Activated CD8-positive, alpha-beta memory T cell treated with anti-CD3 and anti-CD28 coated beads, Interleukin-2, amount 50 U/mL, for 48 hours (primary cell): ENCODE results near the gene NEURL2.
A peak's percentile ranks its signal among the peaks of the same experiment; 100 is the strongest.

Source experiments
- DNase-seq: peaks from one replicate; pipeline ENCODE4 v3.0.0-alpha.2; 2020

NEURL2 gene

GRCh38 chr20:45867136-45867818, 23.7 kb downstream of the NEURL2 start:
- no peak for DNase-seq

GRCh38 chr20:45866454-45866853, 24.6 kb downstream of the NEURL2 start:
- DNase-seq: no peak

- no peak for DNase-seq
Measured at GRCh38 chr20:45863543-45864470, 27.2 kb downstream of the NEURL2 start.

- no peak for DNase-seq
Measured at GRCh38 chr20:45861221-45862075, 29.6 kb downstream of the NEURL2 start.

GRCh38 chr20:45860560-45861220, 30.3 kb downstream of the NEURL2 start:
- no peak for DNase-seq

DNA sequence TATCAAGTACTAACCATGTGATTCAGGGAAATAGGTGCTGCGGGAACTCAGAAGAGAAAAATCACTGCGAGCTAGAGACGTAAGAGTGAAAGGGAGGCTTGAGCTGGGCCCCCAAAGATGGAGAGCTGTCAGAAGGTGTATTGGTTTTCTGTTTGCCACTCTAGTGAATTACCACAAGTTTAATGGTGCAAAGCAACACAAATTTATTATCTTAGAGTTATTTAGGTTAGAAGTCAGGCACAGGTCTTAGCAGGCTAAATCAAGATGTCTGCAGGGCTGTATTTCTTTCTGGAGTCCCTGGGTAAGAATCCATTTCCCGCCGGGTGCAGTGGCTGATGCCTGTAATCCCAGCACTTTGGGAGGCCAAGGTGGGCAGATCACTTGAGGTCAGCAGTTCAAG, 31.1 kb downstream of the NEURL2 start:
- DNase-seq: no peak

GRCh38 chr20:45857882-45858216, 33.2 kb downstream of the NEURL2 start:
- no peak for DNase-seq

DNA sequence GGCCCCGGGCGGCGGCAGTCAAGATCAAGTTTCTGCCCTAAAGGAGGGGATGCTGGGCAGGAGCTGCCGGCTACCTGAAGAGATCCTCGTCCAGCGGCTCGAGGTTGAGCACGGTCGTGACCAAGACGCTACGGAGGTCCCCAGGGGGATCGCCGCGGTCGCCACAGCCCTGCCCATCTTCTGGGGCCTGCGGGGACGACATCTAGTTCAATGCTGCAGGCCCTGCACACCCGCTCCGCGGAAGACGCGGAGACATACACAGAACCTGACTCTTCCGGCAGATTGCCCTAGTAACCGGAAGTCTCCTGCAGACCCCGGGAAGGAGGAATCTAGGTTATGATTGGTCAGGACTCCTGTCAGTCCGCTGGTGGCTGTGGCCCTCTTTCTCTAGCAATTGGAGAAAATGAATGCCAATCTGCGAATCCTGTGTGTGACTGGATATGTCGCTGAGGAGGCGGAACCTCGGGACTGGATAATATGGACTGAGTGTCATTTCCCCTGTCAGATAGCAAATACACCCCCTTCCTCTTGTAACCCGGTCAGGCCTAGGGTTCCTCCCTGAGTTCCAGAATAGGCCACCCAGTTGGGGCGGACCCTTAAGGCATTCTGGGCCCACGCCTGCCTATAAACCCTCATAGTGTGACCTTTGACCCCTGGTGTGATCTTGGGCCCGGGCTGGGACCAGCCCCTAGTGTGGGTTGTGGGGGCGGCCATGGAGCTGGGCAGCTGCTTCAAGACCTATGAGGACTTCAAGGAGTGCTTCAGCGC, 33.7 kb downstream of the NEURL2 start, which contains the start of the genes ACOT8 and ZSWIM3:
Gene ACOT8, minus strand, starts transcription at position 279 of the 768 bp plus-strand sequence. Its CDS starts 77 bp downstream, at position 202.
Gene ZSWIM3, plus strand, starts transcription at position 501 of the 768 bp plus-strand sequence. Its CDS starts 212 bp downstream, at position 713.
- peak; percentile 87 for DNase-seq

GRCh38 chr20:45853484-45853883, 37.5 kb downstream of the NEURL2 start:
- DNase-seq: no peak

DNA sequence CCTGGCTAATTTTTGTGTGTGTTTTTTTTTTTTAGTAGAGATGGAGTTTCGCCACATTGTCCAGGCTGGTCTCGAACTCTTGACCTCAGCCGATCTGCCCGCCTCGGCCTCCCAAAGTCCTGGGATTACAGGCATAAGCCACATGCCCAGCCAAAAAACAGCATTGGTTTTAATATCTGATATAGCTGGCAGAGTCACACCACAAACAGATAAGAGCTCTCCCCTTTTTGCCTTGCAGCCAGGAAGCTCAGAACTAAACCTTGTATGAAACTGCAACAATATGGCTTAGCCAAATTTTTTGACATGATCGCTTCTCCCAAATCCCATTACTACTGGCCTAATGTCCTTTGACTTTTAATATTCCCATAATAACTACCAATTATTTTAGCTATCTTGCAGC, 38.7 kb downstream of the NEURL2 start:
- no peak for DNase-seq

- no peak for DNase-seq
Measured at GRCh38 chr20:45851501-45851900, 39.5 kb downstream of the NEURL2 start.

DNA sequence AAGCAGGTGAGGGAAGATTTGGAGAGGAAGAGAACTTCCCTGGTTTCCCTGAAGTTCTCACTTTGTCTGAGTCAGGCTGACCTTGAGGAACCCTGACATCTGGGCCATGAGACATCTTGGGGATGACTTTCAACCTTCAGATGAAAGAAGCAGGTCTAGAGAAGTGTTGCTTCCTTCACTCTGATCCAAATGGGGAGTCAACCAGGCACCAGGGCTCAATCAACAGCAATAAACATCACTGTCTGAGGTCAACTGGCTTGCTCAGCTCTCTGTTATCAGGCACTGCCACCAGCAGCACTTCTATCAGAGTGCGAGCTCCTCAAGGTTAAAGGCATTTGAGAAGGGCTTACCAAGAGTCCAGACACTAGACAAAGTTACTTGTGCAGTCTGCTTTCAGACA, 40.1 kb downstream of the NEURL2 start:
- DNase-seq: no peak

DNA sequence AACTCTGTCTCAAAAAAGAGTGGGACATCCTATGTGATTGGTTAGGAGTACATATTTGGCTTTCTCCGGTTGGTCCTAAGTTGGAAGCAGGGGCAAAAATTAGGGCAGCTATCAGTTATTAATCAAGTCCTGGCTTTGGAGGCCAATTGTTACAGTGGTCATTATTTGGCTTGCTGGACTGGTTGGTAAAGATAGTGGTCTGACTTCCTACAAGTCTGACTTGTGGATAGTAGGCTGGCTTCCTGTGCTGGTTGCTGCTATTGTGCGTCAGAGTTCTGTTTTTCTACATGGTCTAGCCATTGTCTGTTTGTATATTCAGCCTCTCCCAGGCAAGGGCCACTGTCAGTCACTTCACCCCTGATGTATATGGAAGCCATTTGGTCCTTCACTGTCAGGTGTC, 40.8 kb downstream of the NEURL2 start:
- DNase-seq: no peak

DNA sequence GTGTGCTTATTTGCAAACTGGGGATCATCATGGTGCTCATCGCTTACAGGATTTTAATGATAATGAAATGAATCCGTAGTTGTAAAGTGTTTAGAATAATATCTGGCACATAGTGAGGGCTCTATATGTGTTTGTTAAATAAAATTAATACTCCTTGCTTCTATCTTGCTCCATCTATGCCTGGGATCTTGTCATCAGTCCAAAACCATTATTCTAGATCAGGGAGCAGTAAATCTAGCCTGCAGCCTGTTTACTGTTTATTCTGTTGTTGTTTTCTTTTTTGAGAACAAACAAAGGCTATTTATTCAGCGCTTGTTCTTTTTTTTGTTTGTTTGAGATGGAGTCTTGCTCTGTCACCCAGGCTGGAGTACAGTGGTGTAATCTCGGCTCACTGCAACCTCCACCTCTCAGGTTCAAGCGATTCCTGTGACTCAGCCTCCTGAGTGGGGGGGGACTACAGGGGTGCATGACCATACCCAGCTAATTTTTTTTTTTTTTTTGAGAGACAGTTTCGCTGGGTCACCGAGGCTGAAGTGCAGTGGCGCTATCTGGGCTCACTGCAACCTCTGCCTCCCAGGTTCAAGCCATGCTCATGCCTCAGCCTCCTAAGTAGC, 41.9 kb downstream of the NEURL2 start:
- DNase-seq: no peak

DNA sequence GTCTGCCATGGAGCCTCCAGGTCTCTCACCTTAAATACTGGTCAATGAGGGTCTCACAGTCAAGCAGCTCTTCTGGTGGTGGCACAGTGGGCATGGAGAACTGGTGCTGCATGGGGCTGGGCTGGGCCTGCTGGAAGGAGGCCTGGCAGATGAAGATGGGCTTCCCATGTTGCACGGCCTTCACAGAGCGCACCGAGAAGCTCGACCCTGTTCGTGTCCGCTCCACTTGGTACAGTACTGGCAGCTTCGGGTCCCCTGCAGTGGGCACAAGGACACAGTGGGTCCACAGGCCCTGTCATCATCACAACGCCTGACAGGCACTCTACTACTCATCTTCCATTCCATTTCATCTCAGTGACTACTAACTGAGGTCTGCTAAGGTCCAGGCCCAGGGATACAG, 42.6 kb downstream of the NEURL2 start:
- DNase-seq: no peak

GRCh38 chr20:45845452-45845851, 45.6 kb downstream of the NEURL2 start:
- no peak for DNase-seq

DNA sequence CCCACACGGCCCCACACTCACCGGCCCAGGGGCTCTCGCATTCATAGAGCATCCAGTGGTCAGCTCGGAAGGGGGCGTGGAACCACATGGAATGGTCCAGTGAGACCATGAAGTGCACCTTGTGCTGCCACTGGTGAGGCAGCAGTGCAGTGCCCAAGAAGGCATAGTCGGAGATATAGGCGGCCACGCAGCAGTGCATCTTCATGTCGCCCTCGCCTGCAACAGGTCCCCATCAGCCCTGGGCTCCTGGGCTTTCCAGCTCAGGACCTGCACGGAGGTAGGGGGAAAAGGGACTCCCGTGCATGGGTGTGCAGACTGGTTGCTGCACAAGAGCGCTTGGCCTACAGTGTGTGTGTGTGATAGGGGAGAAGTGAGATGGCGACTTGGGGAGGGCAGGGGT, 47.5 kb downstream of the NEURL2 start:
- DNase-seq: no peak

GRCh38 chr20:45842169-45842812, 48.7 kb downstream of the NEURL2 start:
- DNase-seq: no peak

DNA sequence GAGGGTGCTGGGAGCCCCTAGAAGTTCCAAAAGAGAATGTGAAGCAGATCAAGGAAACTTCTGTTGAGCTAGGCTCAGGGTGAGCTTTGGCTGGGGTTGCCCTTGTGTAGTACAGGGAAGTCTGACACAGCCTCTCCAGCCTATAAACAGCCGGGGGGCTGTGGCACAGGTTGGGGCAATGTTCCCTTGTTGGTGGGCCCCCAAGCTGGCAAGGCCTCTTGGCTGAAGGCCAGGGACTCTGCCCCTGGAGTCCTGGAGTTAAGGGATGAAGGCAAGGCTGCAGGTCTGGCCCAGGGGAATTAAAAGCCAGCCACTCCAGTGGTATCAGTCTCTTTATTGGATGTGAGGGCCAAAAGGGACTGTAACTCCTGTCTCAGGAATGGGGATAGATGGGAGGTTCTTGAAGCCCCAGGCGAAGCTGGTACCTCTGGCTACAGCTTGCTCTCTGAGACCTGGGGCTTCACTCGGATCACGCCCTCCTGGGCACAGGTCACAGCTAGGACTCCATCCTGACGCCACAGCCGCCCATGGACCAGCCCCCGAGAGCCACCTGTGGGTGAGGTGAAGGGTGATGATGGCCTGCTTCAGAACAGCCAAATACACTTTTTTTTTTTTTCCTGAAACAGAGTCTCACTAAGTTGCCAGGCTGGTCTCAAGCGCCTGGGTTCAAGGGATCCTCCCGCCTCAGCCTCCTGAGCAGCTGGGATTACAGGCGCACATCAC, 49.4 kb downstream of the NEURL2 start:
- DNase-seq: no peak

- no peak for DNase-seq
Measured at GRCh38 chr20:45840700-45841198, 50.3 kb downstream of the NEURL2 start.
